ENCODE measurements around the gene SENP5.

DNA sequence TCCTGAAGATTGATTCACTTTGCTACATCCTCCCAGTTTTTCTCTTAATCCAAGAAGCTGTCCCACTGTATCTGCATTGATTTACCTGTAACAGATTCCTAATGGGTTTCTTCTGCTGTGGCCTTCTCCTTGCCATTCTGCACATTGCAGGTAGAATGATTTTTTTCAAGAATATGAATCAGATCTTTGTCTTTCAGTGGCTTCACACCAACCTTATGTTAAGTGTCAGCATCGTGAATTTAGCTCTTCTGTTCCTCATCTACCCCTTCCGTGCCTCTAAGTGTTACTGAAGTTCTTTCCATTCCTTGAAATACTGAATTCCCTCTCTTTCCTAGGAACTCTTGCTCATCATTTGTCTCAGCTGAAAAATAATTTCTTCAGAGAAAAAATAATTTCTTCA lies 7.5 kb downstream of the SENP5 start:
- TF ChIP-seq CTCF (IDR thresholded peaks at IDR 0.05): no peak
- no peak for TF ChIP-seq POLR2A (IDR thresholded peaks at IDR 0.05)

Data from breast epithelium (tissue), 3 donors.